GM10248 (cell line): ENCODE results near the gene NUDT16L1.

Source experiments
- CTCF ChIA-PET: fragments of 300-600 bp; sonication (Branson Sonifier 250); formaldehyde crosslinking; extraction: SDS; loops from one replicate; lab custom pipeline; 2021; ENCODE audit warnings: antibody characterized with exemption; lab: Yijun Ruan, JAX
- POLR2A ChIA-PET: fragments of 350-650 bp; sonication (Branson Sonifier 250); formaldehyde crosslinking; extraction: SDS; loops from one replicate; lab custom pipeline; 2020; ENCODE audit warnings: antibody characterized with exemption; lab: Yijun Ruan, JAX
- DNase-seq: peaks from one replicate; pipeline ENCODE4 v3.0.0; 2012; ENCODE audit errors: extremely low spot score
- CTCF ChIP-seq: IDR thresholded peaks from 2 replicates; pipeline ENCODE4 v1.5.1; 2012; ENCODE audit warnings: mild to moderate bottlenecking, low read depth; ENCODE audit errors: extremely low read depth, missing control alignments, control extremely low read depth

NUDT16L1 gene

DNA sequence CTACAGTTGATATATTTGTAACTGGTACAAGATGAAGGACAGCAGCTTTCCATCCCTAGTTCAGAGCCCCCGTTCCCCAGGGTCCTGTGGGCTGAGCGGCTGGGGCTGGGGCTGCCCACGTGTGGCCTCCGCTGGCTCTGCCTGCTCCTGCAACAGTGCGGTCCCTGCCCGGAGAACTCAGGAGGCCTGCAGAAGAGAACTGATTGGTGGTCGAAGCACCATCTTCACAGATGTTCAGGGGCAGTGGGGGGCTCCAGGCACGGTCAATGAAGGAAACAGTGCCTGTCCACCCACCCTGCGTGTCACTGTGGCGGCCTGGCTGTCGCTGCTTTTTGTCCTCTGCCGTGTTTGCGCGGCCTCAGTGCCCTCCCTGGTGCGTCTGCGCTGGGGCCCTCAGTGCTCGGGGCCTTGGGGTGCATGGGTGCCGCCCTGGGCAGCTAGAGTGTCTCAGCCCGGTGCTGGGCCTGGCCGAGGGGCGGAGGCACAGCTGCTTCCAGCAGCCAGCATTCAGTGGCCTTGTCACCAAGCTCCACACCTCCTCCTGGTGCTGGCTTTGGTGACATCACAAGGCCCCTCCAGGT, 4.2 kb upstream of the NUDT16L1 start:
- TF ChIP-seq CTCF = no peak
- ChIA-PET CTCF (no interaction called here), POLR2A (no interaction called here)
- DNase-seq = no peak

DNA sequence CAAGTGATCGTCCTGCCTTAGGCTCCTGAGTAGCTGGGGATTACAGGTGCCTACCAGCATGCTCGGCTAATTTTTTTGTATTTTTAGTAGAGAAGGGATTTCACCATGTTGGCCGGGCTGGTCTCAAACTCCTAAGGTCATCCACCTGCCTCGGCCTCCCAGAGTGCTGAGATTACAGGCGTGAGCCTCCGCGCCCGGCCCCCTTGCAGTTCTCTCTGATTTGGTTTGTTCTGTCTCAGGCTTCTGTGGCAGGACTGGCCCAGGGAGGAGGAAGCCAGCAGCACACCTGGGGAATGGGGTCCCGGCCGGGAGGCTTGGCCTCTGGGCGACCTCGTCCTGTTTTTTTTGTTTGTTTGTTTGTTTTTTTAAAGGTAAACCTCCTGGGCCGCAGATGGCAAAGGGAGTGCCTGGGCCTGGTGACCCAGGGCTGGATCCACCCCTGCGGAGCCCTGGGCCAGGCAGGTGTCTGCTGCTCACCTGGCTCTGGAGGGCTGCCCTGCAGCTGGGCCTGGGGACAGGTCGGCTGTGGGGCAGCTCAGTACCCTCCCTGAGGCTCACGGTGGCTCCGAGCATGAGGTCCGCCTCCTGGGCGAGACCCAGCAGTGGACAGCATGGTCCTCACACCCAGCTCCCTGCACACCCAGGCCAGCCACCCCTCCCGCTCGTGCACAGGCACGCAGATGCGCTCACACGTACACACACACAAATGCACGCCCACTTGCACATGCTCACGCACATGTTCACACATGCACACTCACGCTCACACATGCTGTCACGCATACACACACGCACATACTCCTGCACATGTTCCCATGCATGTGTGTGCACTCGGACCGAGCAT, 3.3 kb upstream of the NUDT16L1 start:
- no peak for DNase-seq
- ChIA-PET POLR2A (interaction anchor here (0.6 kb wide), 1 partner anchor 154 kb away, joined by 3 read pairs; no protein-coding TSS in a partner anchor), CTCF (interaction anchor here (1.3 to 1.4 kb wide), 2 partner anchors 20 to 112 kb away, joined by 4 read pairs; partner anchors contain the start of gene ROGDI)
- no peak for TF ChIP-seq CTCF

DNA sequence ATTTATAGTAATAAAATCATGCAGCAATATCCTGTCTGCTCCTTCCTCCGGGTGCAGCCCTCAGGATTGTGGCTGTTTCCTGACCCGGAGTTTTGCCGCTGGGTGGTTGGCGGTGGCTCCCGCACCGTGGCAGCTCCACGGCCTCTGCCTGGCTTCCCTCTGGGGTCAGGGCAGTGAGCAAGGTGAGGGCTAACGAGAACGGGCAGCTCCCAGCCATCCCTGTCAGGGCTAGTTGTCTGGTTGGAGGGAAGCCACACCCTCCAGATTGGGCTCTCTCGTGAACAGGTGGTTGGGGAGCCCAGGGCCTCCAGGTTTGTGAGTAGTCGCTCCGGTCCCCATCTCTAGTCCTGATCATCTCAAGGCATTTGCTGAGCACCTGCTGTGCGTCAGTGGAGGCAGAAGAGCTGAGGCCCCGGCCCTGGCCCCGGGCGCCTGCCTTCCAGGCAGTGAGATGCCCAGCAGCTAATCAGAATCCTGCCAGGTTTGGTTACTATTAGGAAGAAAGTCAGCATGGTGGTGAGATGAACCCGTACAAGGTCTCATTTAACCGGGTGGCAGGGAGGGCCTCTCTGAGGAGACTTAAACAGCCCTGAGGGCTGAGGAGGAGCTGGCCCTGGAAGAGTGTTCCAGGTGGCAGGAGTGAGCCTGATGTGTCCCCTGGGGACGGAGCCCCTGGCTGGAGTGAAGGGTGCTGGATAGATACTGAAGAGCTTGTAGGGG, 2.3 kb upstream of the NUDT16L1 start:
- no peak for DNase-seq
- CTCF ChIA-PET = interaction anchor here (0.6 to 2.3 kb wide), 5 partner anchors 10 to 111 kb away, joined by 3 to 5 read pairs (median 4); partner anchors contain the start of genes MGRN1 and ROGDI
- POLR2A ChIA-PET = interaction anchor here (0.6 kb wide), 2 partner anchors 153 to 469 kb away, joined by 3 to 4 read pairs; no protein-coding TSS in a partner anchor
- TF ChIP-seq CTCF = no peak

GRCh38 chr16:4691666-4692412, 1.5 kb upstream of the NUDT16L1 start:
- DNase-seq = no peak
- no peak for TF ChIP-seq CTCF
- CTCF ChIA-PET = interaction anchor here (0.6 to 2.3 kb wide), 5 partner anchors 11 to 110 kb away, joined by 3 to 5 read pairs (median 3); partner anchors contain the start of genes MGRN1 and ROGDI
- POLR2A ChIA-PET = interaction anchor here (0.6 kb wide), 1 partner anchor 469 kb away, joined by 4 read pairs; no protein-coding TSS in a partner anchor

- ChIA-PET CTCF (interaction anchor here (0.8 to 2.4 kb wide), 7 partner anchors 11 to 187 kb away, joined by 3 to 6 read pairs (median 4); partner anchors contain the start of gene DNAAF8), POLR2A (interaction anchor here (0.6 kb wide), 1 partner anchor 53 kb away, joined by 4 read pairs; no protein-coding TSS in a partner anchor)
- TF ChIP-seq CTCF = no peak
- no peak for DNase-seq
These were observed 684 bp upstream of the NUDT16L1 start for GRCh38 chr16:4692460-4693295.
